GM12878 (cell line): ENCODE measurements around the gene ZNF296. TPM values are rescaled to one million over a fixed set of nuclear protein-coding genes. Genes with fewer than 3 reads are reported as not detected.

Experiments
- ASH2L ChIP-seq: fragments of 300-600, 200-600 bp; sonication (generic); IDR thresholded peaks from 2 replicates; pipeline ENCODE4 v1.6.1; 2017; ENCODE audit warnings: low read depth, mild to moderate bottlenecking, borderline replicate concordance
- BCL11A ChIP-seq: IDR thresholded peaks from 2 replicates; pipeline ENCODE4 v1.6.1; 2011; ENCODE audit warnings: low read depth, low read length
- BCLAF1 ChIP-seq: fragments of 450-650 bp; IDR thresholded peaks from 2 replicates; pipeline ENCODE4 v1.6.1; 2017; ENCODE audit warnings: antibody characterized with exemption, mild to moderate bottlenecking, moderate library complexity
- CHD4 ChIP-seq: fragments of 200-600 bp; sonication (generic); IDR thresholded peaks from 2 replicates; pipeline ENCODE4 v1.6.1; 2016; ENCODE audit warnings: mild to moderate bottlenecking
- CTCF ChIP-seq, 3 experiments: IDR thresholded peaks in 2 of 3; conservative IDR thresholded peaks in 1 of 3; 2 replicates each; pipeline ENCODE4 v1.5.1; 2011; ENCODE audit warnings: low read depth in 3 of 3, low read length in 3 of 3, mild to moderate bottlenecking in 3 of 3, control low read depth in 2 of 3, moderate library complexity in 2 of 3, inconsistent platforms in 1 of 3, mixed read lengths in 1 of 3; ENCODE audit not compliant: control insufficient read depth in 2 of 3, insufficient read depth in 1 of 3; ENCODE audit errors: extremely low read depth in 1 of 3
- E2F8 ChIP-seq: fragments of 450-650 bp; IDR thresholded peaks from 2 replicates; pipeline ENCODE4 v1.6.1; 2018; ENCODE audit warnings: mild to moderate bottlenecking, low read depth, moderate library complexity; ENCODE audit not compliant: partially characterized antibody
- ETV6 ChIP-seq, 2 experiments: fragments of 450-650 bp in 1 of 2; IDR thresholded peaks in 1 of 2; conservative IDR thresholded peaks in 1 of 2; 2 replicates each; pipeline ENCODE4 v1.6.1; 2014; ENCODE audit warnings: antibody characterized with exemption in 1 of 2, borderline replicate concordance in 1 of 2, low read depth in 1 of 2, mild to moderate bottlenecking in 1 of 2, moderate library complexity in 1 of 2
- IKZF1 ChIP-seq: fragments of 450-650 bp; conservative IDR thresholded peaks from 2 replicates; pipeline ENCODE4 v1.6.1; 2017; ENCODE audit warnings: antibody characterized with exemption, mild to moderate bottlenecking
- KLF5 ChIP-seq: fragments of 450-650 bp; IDR thresholded peaks from 2 replicates; pipeline ENCODE4 v1.6.1; 2014; ENCODE audit warnings: mild to moderate bottlenecking; ENCODE audit not compliant: partially characterized antibody
- MTA3 ChIP-seq: IDR thresholded peaks from 2 replicates; pipeline ENCODE4 v1.6.1; 2012; ENCODE audit warnings: low read length, inconsistent platforms, borderline replicate concordance
- NBN ChIP-seq: fragments of 450-650 bp; IDR thresholded peaks from 2 replicates; pipeline ENCODE4 v1.6.1; 2016
- NFYA ChIP-seq: IDR thresholded peaks from 2 replicates; pipeline ENCODE4 v1.6.1; 2011; ENCODE audit warnings: low read depth, mild to moderate bottlenecking, low read length, improper control_type of control experiment, borderline replicate concordance
- POLR2A ChIP-seq: IDR thresholded peaks from 2 replicates; pipeline ENCODE4 v1.6.1; 2011; ENCODE audit warnings: low read depth, mild to moderate bottlenecking, low read length
- RAD21 ChIP-seq: IDR thresholded peaks from 2 replicates; pipeline ENCODE4 v1.6.1; 2011; ENCODE audit warnings: mild to moderate bottlenecking, low read depth, low read length, moderate library complexity; ENCODE audit not compliant: insufficient read depth
- RBBP5 ChIP-seq: fragments of 200-600 bp; sonication (generic); conservative IDR thresholded peaks from 2 replicates; pipeline ENCODE4 v1.6.1; 2016
- SIN3A ChIP-seq: IDR thresholded peaks from 2 replicates; pipeline ENCODE4 v1.6.1; 2012; ENCODE audit warnings: low read depth, low read length, improper control_type of control experiment
- SPI1 ChIP-seq: IDR thresholded peaks from 2 replicates; pipeline ENCODE4 v1.6.1; 2011; ENCODE audit warnings: low read depth, mild to moderate bottlenecking, low read length, moderate library complexity, borderline replicate concordance; ENCODE audit not compliant: insufficient read depth
- SREBF1 ChIP-seq: IDR thresholded peaks from 2 replicates; pipeline ENCODE4 v1.6.1; 2012; ENCODE audit warnings: mild to moderate bottlenecking, low read length
- YBX1 ChIP-seq: fragments of 450-650 bp; IDR thresholded peaks from 2 replicates; pipeline ENCODE4 v1.6.1; 2016; ENCODE audit warnings: antibody characterized with exemption
- ZNF207 ChIP-seq: fragments of 450-650 bp; IDR thresholded peaks from 2 replicates; pipeline ENCODE4 v1.6.1; 2014; ENCODE audit warnings: antibody characterized with exemption, mild to moderate bottlenecking, borderline replicate concordance
- ZNF687 ChIP-seq: fragments of 450-650 bp; IDR thresholded peaks from 2 replicates; pipeline ENCODE4 v1.6.1; 2017; ENCODE audit warnings: mild to moderate bottlenecking, moderate library complexity
- polyA plus RNA-seq, 11 experiments: library from polyadenylated mRNA; depleted of rRNA in 4 of 11; unstranded in 6 of 11; stranded (reverse) in 5 of 11; fragments of >200 nt; fragmentation: Nextera tagmentation in 4 of 11; fragmentation: Illumina TruSeq in 1 of 11; extraction: Ambion mirVana in 4 of 11; extraction: Trizol in 1 of 11; gene quantifications; 1 replicate in 1 of 11; 2 replicates in 10 of 11; pipeline versions ENCODE4 v1.2.1 to v1.2.3, GENCODE V29; 2011 to 2016; ENCODE audit warnings: inconsistent platforms in 2 of 11, missing spikeins in 2 of 11, low read depth in 1 of 11
- total RNA-seq, 4 experiments: library from RNA; depleted of rRNA in 3 of 4; stranded (reverse); fragments of >200 nt in 3 of 4; fragmentation: Illumina TruSeq in 1 of 4; extraction: Trizol in 1 of 4; gene quantifications; 2 replicates each; pipeline versions ENCODE4 v1.2.1 to v1.2.3, GENCODE V29; 2013 to 2021

Gene ZNF296
- total and polyA plus RNA-seq, 10 of the 15 experiments (the other 5 are each of a cell fraction or from before 2014, with no cell fraction given): 0.44 to 23.6 (median 3.5) TPM; not detected in 1

- TF ChIP-seq ZNF687 (peak; percentile 40; the same call in 1 of the 2 replicates), BCL11A (no peak), POLR2A (no peak), RAD21 (no peak), MTA3 (no peak), SREBF1 (no peak), ZNF207 (no peak), IKZF1 (peak; percentile 92), CHD4 (no peak), BCLAF1 (no peak), SPI1 (no peak), SIN3A (no peak), YBX1 (no peak), E2F8 (peak; percentile 20), ETV6 (conservative IDR thresholded peaks at IDR 0.05 in 1 of 2, IDR thresholded peaks at IDR 0.05 in 1 of 2; ENCODE audit: borderline replicate concordance in 1 of 2, low read depth in 1 of 2) (no peak), RBBP5 (no peak), ASH2L (no peak), CTCF (IDR thresholded peaks at IDR 0.05 in 2 of 3, conservative IDR thresholded peaks at IDR 0.05 in 1 of 3; ENCODE audit: control insufficient read depth in 2 of 3, extremely low read depth in 1 of 3, insufficient read depth in 1 of 3, low read depth in 3 of 3, low read length in 3 of 3) (no peak), NFYA (no peak), NBN (peak; percentile 93), KLF5 (no peak)
Measured at GRCh38 chr19:45117167-45117594, 40.9 kb upstream of the ZNF296 start (continued).
